Measurements from ENCODE around the gene LNPEP. TPM values are rescaled to one million over a fixed set of nuclear protein-coding genes. Genes with fewer than 3 reads are reported as not detected.

The LNPEP gene
- total and polyA plus RNA-seq, 2 of the 4 experiments (the other 2 are of a cell fraction): 3.6 to 27.4 TPM

GRCh38 chr5:97002983-97003382 is 67.1 kb downstream of the LNPEP start:
- no peak overlapping the region for H3K4me2 ChIP-seq (ENCODE audit: low read depth, low read length)
- no peaks in the 10 kb centered on the region for H3K9me3 ChIP-seq (ENCODE audit: control insufficient read depth, insufficient read depth, low read length)
- no peaks in the 10 kb centered on the region for H4K20me1 ChIP-seq (ENCODE audit: insufficient read depth, low read length)
- peak; percentile 59 for ATAC-seq (ENCODE audit: low read depth)
- in situ Hi-C loops (cut with MboI; ENCODE audit: low sequenced_read_pairs) (no loop called here), dilution Hi-C loops (cut with HindIII; ENCODE audit: low sequenced_read_pairs, unreplicated experiment) (no loop called here), intact Hi-C loops (cut with micrococcal nuclease) (no loop called here)
- no peak overlapping the region for H4K91ac ChIP-seq (ENCODE audit: insufficient read depth, low read depth, low read length)
- WGBS, 2 experiments (ENCODE audit: extremely low coverage in 2 of 2, insufficient read length in 1 of 2): no CpG with 5 or more reads among the region's 1 CpG
- H2BK120ac ChIP-seq (ENCODE audit: low read depth, low read length): no peak overlapping the region
- H3K4me1 ChIP-seq (ENCODE audit: control insufficient read depth, insufficient read depth, low read length): no peaks in the 10 kb centered on the region
- H3K9ac ChIP-seq (ENCODE audit: low read depth, low read length): no peak overlapping the region
- no peak overlapping the region for H3K56ac ChIP-seq (ENCODE audit: extremely low read depth, insufficient read depth, low read length)
- H3K36me3 ChIP-seq (ENCODE audit: control insufficient read depth, insufficient read depth, low read length): 0 out of 2 replicates have a peak, but pooled peaks cover 2% of the 10 kb centered on the region
- ChIA-PET CTCF (interaction anchor here (0.6 to 0.8 kb wide), 2 partner anchors 13 to 180 kb away, joined by 3 to 4 read pairs; partner anchors contain the start of gene RIOK2), POLR2A (ENCODE audit: unreplicated experiment) (no interaction called here)
- peak; percentile 34 for DNase-seq
- no peak overlapping the region for H3K27ac ChIP-seq (ENCODE audit: insufficient read depth, low read length)
- no peak overlapping the region for H3K18ac ChIP-seq (ENCODE audit: low read depth, low read length)
- no peak overlapping the region for H2AK9ac ChIP-seq (replicated peaks; ENCODE audit: low read depth, low read length, poor library complexity)
- H3K4ac ChIP-seq (ENCODE audit: low read depth, low read length): no peak overlapping the region
- no peak overlapping the region for H4K5ac ChIP-seq (ENCODE audit: low read depth, low read length)
- BruUV-seq (replicated peaks): no TSS peak
- H3K4me3 ChIP-seq (ENCODE audit: insufficient read depth, low read depth, low read length): no peak overlapping the region
- no peak overlapping the region for H3K14ac ChIP-seq (replicated peaks; ENCODE audit: low read depth, low read length)
- H2BK5ac ChIP-seq (ENCODE audit: low read depth, low read length, poor library complexity, severe bottlenecking): no peak overlapping the region
- no peak overlapping the region for H2BK15ac ChIP-seq (ENCODE audit: low read depth, low read length)
- TF ChIP-seq CEBPB (IDR thresholded peaks at IDR 0.05; ENCODE audit: low read depth, low read length) (no peak), RCOR1 (IDR thresholded peaks at IDR 0.05; ENCODE audit: insufficient replicate concordance, low read length) (no peak), BHLHE40 (IDR thresholded peaks at IDR 0.05; ENCODE audit: low read depth, low read length) (no peak), FOS (IDR thresholded peaks at IDR 0.05; ENCODE audit: low read depth, low read length) (no peak), RFX5 (IDR thresholded peaks at IDR 0.05; ENCODE audit: low read depth, low read length) (no peak), MXI1 (IDR thresholded peaks at IDR 0.05; ENCODE audit: borderline replicate concordance, low read depth, low read length) (no peak), CHD1 (IDR thresholded peaks at IDR 0.05; ENCODE audit: low read depth, low read length) (no peak), SMC3 (IDR thresholded peaks at IDR 0.05; ENCODE audit: low read depth, low read length) (no peak), NFE2L2 (IDR thresholded peaks at IDR 0.05; ENCODE audit: low read depth, low read length) (no peak), MAZ (IDR thresholded peaks at IDR 0.05; ENCODE audit: borderline replicate concordance, low read depth, low read length) (no peak), POLR2A (IDR thresholded peaks at IDR 0.05; ENCODE audit: low read depth, low read length) (no peak), RAD21 (IDR thresholded peaks at IDR 0.05; ENCODE audit: low read length) (no peak), MAFK (IDR thresholded peaks at IDR 0.05; ENCODE audit: low read depth, low read length) (no peak)
- TF ChIP-seq, protein P1, sequence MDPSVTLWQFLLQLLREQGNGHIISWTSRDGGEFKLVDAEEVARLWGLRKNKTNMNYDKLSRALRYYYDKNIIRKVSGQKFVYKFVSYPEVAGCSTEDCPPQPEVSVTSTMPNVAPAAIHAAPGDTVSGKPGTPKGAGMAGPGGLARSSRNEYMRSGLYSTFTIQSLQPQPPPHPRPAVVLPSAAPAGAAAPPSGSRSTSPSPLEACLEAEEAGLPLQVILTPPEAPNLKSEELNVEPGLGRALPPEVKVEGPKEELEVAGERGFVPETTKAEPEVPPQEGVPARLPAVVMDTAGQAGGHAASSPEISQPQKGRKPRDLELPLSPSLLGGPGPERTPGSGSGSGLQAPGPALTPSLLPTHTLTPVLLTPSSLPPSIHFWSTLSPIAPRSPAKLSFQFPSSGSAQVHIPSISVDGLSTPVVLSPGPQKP (IDR thresholded peaks at IDR 0.05; ENCODE audit: borderline replicate concordance, low read depth, low read length): no peak
- TF ChIP-seq, protein P2, sequence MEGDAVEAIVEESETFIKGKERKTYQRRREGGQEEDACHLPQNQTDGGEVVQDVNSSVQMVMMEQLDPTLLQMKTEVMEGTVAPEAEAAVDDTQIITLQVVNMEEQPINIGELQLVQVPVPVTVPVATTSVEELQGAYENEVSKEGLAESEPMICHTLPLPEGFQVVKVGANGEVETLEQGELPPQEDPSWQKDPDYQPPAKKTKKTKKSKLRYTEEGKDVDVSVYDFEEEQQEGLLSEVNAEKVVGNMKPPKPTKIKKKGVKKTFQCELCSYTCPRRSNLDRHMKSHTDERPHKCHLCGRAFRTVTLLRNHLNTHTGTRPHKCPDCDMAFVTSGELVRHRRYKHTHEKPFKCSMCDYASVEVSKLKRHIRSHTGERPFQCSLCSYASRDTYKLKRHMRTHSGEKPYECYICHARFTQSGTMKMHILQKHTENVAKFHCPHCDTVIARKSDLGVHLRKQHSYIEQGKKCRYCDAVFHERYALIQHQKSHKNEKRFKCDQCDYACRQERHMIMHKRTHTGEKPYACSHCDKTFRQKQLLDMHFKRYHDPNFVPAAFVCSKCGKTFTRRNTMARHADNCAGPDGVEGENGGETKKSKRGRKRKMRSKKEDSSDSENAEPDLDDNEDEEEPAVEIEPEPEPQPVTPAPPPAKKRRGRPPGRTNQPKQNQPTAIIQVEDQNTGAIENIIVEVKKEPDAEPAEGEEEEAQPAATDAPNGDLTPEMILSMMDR (conservative IDR thresholded peaks at IDR 0.05; ENCODE audit: low read depth, low read length): no peak
- TF ChIP-seq, protein P3, sequence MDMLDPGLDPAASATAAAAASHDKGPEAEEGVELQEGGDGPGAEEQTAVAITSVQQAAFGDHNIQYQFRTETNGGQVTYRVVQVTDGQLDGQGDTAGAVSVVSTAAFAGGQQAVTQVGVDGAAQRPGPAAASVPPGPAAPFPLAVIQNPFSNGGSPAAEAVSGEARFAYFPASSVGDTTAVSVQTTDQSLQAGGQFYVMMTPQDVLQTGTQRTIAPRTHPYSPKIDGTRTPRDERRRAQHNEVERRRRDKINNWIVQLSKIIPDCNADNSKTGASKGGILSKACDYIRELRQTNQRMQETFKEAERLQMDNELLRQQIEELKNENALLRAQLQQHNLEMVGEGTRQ (IDR thresholded peaks at IDR 0.05; ENCODE audit: low read depth, low read length): no peak
- H3K9me1 ChIP-seq (ENCODE audit: insufficient read depth, low read length): no peaks in the 10 kb centered on the region
- H2AK5ac ChIP-seq (ENCODE audit: low read depth, low read length): no peak overlapping the region
- H3K79me1 ChIP-seq (ENCODE audit: low read depth in 1 of 2, low read length in 2 of 2): no peaks in the 10 kb centered on the region; a peak in 1 of 4 replicates
- H2BK20ac ChIP-seq (ENCODE audit: low read depth, low read length): no peak overlapping the region
- H2AFZ ChIP-seq (replicated peaks; ENCODE audit: low read length, poor library complexity): no peak overlapping the region
- no peaks in the 10 kb centered on the region for H3K27me3 ChIP-seq (ENCODE audit: control insufficient read depth, insufficient read depth, low read length)
- H4K8ac ChIP-seq (ENCODE audit: low read depth in 2 of 2, low read length in 2 of 2): no peak overlapping the region
- H3K23ac ChIP-seq (ENCODE audit: low read depth, low read length): no peak overlapping the region
